ENCODE data around the gene FRRS1.

DNA sequence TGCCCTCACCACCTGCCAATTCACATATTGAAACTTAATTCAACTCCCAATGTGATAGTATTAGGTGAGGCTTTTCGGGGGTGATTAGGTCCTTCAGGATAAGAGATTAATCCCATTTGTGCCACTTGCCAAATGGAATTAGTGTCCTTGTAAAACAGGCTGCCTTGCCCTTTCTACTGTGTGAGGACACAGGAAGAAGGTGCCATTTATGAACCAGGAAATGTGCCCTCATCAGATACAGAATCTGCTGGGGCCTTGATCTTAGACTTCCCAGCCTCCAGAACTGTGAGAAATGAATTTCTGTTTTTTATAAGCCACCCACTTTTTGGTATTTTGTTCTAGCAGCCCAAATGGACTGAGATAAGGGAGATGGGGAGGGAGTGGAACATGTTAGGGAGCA lies 44.6 kb upstream of the FRRS1 start:
- TF ChIP-seq, protein P1, sequence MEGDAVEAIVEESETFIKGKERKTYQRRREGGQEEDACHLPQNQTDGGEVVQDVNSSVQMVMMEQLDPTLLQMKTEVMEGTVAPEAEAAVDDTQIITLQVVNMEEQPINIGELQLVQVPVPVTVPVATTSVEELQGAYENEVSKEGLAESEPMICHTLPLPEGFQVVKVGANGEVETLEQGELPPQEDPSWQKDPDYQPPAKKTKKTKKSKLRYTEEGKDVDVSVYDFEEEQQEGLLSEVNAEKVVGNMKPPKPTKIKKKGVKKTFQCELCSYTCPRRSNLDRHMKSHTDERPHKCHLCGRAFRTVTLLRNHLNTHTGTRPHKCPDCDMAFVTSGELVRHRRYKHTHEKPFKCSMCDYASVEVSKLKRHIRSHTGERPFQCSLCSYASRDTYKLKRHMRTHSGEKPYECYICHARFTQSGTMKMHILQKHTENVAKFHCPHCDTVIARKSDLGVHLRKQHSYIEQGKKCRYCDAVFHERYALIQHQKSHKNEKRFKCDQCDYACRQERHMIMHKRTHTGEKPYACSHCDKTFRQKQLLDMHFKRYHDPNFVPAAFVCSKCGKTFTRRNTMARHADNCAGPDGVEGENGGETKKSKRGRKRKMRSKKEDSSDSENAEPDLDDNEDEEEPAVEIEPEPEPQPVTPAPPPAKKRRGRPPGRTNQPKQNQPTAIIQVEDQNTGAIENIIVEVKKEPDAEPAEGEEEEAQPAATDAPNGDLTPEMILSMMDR (IDR thresholded peaks at IDR 0.05), result no peak
- no peak for TF ChIP-seq POLR2A (IDR thresholded peaks at IDR 0.05)

Data from adrenal gland (tissue), 5 donors.